CD1c-positive myeloid dendritic cell (primary cell): Measurements from ENCODE around the gene GTF2IRD2.
"Not testable (repeated sequence)": the region's sequence is repeated elsewhere in the genome, so short reads cannot be mapped to it uniquely, and the experiment has no call there.

Experiments
- DNase-seq: peaks from one replicate; pipeline ENCODE4 v3.0.0-alpha.2; 2016; ENCODE audit errors: extremely low spot score

Gene GTF2IRD2

DNA sequence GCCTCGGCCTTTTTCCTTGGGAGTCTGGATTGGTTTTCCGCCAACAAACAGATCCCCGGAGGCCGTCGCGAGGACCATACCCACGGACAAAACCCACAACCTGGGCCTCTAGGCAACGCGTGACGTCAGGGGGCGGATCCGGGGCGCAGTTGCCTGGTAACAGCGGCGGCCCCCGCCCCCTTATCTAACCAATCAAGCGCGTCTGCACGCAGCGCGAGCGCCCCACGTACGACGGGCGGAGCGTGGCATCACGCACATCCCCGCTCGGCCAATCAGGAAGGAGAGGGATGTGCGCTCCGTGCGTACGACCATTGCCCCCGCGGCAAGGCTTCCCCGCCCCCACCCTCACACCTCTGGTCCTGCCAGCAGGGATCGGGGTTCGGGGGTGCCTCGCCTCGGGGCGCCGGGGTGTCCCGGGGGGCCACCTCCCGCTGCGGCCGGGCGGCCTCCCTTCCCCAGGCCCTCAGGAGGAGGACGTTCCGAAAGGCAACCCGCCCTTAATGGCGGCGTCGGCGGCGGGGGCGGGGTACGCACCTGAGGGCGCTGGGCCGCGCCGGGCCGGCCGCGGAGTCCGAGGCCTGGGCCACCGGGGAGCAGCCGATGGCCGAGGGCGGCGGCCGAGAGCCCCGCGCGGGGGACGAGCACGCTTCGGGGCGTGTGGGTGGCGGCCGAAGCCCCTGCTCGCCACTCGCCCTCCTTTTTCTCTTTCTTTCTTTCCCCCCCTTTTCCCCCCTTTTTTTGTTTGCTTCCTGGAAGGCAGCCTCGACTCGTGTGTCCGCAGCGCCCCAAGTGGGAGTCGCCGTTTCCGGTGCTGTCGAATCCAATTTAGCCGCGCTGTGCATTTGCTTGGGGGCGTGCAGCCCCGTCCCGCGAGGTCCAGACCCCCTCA is at the start of gene GTF2IRD2:
TSS of gene GTF2IRD2 (minus strand) at position 773 of the 889 bp plus-strand sequence. CDS start 15,227 bp downstream, outside the sequence.
- peak; percentile 1 for DNase-seq

DNA sequence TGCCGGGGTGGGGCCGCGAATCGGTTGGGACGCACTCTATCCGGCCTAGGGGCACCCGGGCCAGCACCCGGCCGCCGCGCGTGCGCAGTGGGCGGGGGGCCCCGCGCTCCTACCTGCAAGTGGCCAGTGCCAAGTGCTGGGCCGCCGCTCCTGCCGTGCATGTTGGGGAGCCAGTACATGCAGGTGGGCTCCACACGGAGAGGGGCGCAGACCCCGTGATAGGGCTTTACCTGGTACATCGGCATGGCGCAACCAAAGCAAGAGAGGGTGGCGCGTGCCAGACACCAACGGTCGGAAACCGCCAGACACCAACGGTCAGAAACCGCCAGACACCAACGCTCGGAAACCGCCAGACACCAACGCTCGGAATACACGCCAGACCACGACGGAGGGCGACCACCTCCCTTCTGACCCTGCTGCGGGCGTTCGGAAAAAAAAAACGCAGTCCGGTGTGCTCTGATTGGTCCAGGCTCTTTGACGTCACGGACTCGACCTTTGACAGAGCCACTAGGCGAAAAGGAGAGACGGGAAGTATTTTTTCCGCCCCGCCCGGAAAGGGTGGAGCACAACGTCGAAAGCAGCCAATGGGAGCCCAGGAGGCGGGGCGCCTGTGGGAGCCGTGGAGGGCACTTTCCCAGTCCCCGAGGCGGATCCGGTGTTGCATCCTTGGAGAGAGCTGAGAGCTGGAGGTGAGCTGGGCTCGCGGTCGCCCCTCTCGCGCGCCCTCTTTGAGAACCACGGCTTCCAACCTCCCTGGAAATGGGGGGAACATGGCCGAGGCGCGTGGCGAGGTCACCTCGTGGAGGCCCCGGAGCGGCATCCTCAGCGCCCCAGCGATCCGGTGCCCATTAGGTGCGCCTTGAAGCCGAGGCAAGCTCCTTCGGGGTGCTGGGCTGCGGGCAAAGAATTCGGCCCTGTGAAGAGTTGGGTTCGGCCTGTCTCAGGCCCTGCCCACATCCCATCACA is 39.0 kb upstream of the GTF2IRD2 start:
- peak; percentile 71 for DNase-seq

DNA sequence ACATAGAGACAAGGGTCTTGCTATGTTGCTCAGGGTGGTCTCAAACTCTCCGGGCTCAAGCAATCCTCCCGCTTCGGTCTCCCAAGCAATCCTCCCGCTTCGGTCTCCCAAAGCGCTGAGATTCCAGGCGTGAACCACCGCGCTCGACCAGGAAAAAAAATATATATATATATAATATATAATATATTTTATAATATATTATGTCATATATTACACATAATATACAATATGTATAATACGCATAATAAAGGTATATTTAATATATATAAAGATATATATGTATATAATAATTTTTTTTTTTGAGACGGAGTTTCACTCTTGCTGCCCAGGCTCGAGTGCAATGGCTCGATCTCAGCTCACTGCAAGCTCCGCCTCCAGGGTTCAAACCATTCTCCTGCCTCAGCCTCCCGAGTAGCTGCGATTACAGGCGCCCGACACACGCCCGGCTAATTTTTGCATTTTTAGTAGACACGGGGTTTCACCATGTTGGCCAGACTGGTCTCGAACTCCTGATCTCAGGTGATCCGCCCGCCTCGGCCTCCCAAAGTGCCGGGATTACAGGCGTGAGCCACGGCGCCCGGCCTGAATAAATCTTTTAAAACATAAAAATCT is 38.2 kb upstream of the GTF2IRD2 start:
- not testable (repeated sequence) for DNase-seq

DNA sequence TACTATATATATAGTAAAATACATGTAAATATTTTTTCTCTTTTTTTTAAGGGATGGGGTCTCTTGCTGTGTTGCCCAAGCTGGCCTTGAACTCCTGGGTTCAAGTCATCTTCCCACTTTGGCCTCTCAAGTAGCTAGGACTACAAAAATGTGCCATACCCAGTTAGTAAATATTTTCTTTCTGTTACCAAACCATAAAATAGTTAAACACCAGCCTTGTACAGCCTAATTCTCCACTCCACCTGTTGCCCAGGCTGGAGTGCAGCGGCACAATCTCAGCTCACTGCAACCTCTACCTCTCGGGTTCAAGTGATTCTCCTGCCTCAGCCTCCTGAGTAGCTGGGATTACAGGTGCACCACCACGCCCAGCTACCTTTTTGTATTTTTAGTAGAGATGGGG is 33.9 kb upstream of the GTF2IRD2 start:
- not testable (repeated sequence) for DNase-seq

DNA sequence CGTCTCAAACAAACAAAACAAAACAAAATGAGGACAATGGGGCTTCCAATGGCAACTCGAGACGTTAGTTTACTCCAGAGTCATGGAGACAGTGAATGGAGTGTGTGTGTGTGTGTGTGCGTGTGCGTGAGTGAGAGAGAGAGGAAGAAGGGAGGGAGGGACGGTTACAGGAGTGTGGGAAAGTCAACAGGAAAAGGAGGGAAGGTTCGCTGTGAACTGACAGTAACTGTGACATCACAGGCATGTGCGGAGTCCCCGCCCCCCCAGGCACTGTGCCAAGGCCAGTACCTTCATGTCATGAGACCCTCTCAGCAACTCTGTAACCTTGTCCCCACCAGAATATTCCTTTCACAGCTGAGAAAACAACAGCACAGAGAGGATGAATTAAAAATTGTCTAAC is 30.7 kb upstream of the GTF2IRD2 start:
- not testable (repeated sequence) for DNase-seq

DNA sequence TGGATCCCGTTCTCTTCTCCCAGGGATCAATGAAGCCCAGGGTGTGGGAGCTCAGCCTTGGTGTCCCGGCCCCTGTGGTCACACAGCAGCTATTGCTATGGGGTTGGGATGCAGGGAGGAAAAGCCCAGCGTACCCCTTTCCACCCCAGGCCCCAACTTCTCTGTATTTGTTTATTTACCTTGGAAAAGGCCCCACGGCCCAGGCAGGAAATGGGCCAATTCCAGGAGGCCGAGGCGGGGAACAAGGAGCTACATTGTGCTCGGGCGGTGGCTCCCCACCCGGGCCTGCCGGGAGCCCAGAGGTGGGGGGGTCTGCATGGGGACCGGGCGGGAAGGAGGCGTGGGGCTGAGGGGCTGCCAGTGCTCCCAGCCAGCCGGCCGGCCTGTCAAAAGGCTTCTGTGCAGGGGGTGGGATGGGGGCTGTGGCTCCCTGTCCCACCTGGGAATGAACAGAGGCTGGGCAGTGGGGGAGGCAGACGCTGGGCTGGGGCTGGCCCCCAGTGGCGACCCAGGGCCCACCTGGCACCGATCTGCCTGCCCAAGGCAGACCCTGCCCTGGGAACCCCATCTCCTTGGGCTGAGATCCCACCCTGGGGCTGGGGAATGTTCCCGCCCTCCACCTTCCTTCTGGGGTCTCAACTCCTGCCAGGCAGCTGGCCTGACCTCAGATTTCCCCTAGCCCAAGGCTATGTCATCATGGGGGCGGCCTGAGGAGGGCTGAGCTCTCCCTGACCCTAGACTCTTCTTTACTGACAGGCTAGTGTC is 23.5 kb upstream of the GTF2IRD2 start:
- DNase-seq, result not testable (repeated sequence)

DNA sequence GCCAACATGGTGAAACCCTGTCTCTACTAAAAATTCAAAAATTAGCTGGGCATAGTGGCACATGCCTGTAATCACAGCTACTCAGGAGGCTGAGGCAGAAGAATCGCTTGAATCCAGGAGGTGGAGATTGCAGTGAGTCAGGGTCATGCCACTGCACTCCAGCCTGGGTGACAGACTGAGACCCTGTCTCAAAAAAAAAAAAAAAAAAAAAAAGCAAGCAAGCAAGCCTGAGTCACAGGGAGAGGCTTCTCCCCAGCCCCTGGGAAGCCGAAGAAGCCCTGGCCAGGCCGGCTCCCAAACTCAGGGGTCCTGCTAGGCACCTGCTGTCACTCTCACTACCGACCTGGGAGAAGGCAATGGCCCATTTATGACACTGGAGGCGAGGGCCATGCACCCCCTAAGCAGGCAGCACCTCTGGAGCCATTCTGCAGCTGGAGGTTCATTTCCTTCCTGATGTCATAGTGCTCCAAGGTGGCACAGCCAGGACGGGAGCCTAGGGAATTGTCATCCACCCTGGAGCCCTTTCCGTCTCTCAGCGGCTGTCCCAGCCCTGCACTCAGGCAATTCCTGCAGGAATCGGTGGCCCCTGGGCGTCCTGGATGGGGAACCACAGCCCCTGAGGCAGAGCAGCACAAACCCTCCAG is 22.8 kb upstream of the GTF2IRD2 start:
- not testable (repeated sequence) for DNase-seq

DNA sequence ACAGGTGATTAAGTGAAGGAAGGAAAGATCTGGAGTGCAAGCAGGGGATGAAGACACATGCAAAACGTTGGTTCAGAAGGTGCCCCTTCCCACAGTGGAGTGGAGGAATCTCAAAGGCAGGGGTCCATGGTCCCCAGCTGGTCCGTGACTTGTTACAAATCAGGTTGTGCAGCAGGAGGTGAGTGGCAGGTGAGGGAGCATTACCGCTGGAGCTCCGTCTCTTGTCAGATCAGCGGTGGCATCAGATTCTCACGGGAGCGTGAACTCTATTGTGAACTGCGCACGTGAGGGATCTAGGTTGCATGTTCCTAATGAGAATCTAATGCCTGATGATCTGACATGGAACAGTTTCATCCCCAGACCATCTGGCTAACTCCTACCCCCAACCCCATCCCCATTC is 21.1 kb upstream of the GTF2IRD2 start:
- DNase-seq, result not testable (repeated sequence)

DNA sequence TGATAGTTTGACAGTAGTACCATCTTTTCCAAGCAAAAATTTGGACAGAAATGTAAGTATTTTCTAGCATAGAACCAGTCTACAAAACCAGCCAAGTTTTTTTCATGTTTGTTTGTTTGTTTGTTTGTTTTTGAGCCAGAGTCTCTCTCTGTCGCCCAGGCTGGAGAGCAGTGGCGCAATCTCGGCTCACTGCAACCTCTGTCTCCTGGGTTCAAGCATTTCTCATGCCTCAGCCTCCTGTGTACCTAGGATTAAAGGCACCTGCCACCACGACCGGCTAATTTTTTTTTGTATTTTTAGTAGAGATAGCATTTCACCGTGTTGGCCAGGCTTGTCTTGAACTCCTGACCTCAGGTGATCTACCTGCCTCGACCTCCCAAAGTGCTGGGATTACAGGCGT is 14.4 kb upstream of the GTF2IRD2 start:
- not testable (repeated sequence) for DNase-seq

DNA sequence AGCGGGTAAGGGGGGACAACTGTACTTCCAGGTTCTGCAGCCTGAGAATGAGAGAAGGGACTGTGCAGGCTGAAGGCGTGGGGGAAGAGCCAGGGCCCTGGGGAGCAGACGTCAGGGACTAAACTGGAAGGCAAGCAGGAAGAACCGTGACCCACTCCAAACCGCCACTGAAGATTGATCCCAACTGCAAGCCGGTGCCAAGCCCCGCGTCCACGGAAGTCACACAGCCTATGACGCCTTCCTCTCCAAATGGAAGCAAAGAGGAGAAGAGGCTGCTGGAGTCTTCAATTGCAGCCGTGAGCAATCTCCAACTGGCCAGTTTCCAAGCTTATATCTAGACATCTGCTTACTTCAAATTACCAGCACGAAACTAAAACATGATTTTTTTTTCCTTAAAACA is 1.6 kb downstream of the GTF2IRD2 start:
- not testable (repeated sequence) for DNase-seq

DNA sequence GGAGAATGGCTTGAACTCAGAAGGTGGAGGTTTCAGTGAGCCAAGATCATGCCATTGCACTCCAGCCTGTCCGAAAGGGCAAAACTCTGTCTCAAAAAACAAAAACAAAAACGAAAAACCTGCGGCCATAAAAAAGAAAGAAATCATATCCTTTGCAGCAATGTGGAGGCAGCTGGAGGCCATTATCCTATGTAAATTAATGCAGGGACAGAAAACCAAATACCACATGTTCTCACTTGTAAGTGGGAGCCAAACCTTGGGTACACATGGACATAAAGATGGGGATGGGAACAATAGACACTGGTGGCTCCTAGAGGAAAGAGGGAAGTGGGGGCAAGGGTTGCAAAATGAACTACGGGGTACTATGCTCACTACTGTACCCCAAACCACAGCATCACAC is 21.0 kb downstream of the GTF2IRD2 start:
- not testable (repeated sequence) for DNase-seq

DNA sequence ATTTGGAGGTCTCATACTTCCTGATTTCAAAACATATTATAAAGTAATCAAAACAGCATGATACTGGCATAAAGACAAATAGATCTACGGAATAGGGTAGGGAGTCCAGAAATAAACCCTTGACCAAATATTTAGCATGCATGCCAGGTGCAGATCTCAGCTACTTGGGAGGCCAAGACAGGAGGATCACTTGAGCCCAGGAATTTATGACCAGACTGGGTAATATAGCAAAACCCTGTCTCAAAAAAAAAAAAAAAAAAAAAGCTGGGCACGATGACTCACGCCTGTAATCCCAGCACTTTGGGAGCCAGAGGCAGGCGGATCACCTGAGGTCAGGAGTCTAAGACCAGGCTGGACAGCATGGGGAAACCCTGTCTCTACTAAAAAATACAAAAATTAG is 21.4 kb downstream of the GTF2IRD2 start:
- DNase-seq, result not testable (repeated sequence)

DNA sequence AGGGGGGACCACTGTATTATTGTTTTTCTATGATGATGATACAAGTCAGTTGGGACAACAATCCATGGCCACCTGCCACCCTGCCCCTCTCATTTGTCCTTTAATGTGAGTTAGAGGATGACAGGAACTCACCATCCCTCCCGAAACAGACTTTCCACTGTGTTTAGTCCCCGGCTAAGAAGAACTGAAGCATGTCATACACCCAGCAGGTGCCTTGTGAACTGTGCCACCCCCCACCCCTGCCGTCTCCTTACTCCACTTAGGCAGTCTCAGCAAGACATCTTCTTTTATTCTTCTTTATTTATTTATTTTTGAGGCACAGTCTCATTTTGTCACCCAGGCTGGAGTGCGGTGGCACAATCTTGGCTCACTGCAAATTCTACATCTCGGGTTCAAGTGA is 30.1 kb downstream of the GTF2IRD2 start:
- DNase-seq, result not testable (repeated sequence)

DNA sequence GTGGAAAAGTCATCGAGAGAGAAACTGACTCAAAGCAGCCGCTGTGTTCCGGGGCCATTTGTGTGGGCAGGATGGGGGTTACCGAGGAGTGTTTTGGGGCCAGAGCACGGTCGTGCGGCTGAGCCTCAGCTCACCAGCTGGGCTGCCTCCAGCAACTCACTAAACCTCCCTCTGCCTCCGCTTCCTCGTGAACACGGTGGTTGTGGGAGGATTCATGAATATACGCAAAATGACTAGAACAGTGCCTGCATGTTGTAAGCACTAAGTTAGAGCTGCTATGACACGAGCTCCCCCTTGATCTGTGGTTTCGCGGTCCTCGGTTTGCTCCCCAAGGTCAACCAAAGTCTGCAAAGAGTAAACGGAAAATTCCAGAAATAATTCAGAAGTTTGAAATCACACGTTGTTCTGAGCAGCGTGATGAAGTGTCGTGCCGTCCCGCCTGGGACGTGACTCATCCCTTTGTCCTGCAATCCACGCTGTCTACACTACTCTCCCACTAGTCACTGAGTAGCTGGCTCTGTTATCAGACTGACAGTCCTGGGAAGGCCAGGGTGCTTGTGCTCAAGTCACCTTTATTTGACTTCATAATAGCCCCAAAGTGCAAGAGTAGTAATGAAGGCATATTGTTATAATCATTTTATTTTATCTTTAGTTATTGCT is 31.1 kb downstream of the GTF2IRD2 start:
- DNase-seq, result not testable (repeated sequence)

DNA sequence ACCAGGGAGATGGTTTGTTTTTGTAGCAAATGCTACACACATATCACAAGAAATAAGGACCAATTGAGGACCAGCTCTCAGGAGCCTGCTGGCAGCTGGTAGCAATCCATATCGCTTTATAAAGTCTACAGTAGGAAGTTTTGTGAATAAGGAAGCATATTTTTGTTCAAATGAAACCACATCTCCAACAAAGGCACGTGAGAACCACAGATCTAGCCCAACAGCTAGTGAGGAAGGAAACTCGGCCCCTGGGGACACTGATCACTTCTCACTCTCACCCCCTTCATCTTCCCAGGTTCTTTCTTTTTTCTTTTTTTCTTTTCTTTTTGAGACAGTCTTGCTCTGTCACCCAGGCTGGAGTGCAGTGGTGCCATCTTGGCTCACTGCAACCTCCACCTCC is 35.5 kb downstream of the GTF2IRD2 start:
- DNase-seq, result not testable (repeated sequence)

DNA sequence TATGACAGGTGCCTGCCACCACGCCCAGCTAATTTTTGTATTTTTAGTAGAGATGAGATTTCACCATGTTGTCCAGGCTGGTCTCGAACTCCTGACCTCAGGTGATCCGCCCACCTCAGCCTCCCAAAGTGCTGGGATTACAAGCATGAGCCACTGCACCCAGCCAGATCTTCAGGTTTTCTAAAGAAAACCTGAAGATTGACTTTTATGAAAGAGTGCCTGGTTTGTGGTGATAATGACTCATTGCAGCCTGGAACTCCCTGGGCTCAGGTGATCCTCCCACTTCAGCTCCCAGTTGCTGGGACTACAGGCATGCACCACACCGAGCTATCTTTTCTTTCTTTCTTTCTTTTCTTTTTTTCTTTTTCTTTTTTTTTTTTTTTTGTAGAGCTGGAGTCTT is 52.8 kb downstream of the GTF2IRD2 start:
- not testable (repeated sequence) for DNase-seq

DNA sequence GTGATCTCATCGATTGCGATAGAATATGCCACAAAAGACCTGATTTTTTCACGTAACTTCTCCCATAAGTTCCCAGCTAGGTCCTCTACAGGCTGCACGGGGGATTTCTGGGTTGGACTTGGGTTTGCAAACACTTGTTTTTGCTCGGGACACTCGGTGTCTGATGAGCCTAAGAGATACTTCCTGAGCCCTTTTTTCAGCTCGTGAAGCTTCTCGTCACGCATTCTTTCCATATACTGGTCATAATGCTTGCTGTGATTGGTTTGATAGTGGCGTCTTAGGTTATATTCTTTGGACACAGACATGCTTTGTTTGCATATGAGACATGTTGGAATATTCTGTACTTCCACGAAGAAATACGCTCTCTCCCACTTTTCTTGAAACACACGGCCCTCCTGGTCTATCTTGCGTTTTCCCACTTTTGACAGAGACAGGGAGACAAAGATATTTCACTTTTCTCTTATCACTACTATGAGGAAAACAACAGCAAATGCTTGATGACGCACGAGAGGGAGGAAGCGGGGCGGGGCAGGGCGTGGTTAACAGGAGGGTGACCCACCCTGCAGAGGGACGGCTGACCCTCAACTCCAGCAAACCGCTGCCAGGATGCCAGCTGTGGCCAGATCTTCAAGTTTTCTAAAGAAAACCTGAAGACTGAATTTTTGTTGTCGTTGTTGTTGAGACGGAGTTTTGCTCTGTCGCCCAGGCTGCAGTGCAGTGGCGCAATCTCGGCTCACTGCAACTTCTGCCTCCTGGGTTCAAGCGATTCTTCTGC is 53.4 kb downstream of the GTF2IRD2 start:
- not testable (repeated sequence) for DNase-seq

DNA sequence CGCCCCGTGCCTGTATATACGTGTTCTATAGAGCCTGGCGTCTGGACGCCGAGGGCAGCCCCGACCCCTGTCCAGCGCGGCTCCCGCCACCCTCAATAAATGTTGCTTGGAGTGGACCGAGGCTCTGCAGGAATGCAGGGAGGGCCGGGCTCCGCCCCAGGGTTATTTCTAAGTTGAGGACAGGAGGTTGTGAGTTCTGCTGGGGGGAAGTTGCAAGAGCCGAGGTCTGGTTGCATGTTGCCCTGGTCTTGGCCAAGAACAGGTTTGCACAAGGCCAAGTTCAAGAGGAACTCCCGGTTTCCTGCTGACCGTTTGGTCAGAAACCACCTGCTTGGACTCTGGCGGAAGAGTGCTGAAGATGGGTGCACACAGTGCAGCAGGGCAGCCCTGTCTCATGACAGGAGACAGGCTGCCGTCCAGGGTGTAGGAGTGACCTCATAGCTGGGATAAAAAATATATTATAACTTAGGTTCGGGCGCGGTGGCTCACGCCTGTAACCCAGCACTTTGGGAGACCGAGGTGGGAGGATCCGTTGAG is 62.1 kb downstream of the GTF2IRD2 start:
- not testable (repeated sequence) for DNase-seq
